Right lobe of liver (tissue), 4 donors: ENCODE data around the gene PTCSC3.

Experiments used
- CTCF ChIP-seq, 4 donors: fragments of 200-600 bp in 3 of 4; fragments of 450-650 bp in 1 of 4; IDR thresholded peaks; one replicate each; pipeline versions ENCODE4 v1.5.1 to v1.8.0; 2016 to 2022; ENCODE audit warnings: antibody characterized with exemption in 4 of 4, mild to moderate bottlenecking in 2 of 4
- POLR2A ChIP-seq: fragments of 450-650 bp; IDR thresholded peaks from one replicate; pipeline ENCODE4 v1.6.1; 2017; ENCODE audit warnings: antibody characterized with exemption, mild to moderate bottlenecking
- donor health status: DM: no; HTN: no; CAD: no.
- donor health status: DM: no; HTN: no; CAD: no.
- donor health status: DM: no; HTN: yes; CAD: no.

GRCh38 chr14:36176524-36176923 is at the start of gene PTCSC3:
- TF ChIP-seq CTCF (IDR thresholded peaks at IDR 0.05) (no peak), POLR2A (no peak)
